Stimulated activated CD4-positive, alpha-beta T cell treated with anti-CD3 and anti-CD28 coated beads, Interleukin-1b, Interleukin-23, amount 100 ng/mL, for 4 hours (primary cell): ENCODE measurements around the gene TMC6.
"Not testable (repeated sequence)": the region's sequence is repeated elsewhere in the genome, so short reads cannot be mapped to it uniquely, and the experiment has no call there.

Experiments used
- DNase-seq, 2 donors: peaks; one replicate each; pipeline ENCODE4 v3.0.0-alpha.2; 2020; ENCODE audit warnings: low read depth in 2 of 2

The TMC6 gene, protein sequence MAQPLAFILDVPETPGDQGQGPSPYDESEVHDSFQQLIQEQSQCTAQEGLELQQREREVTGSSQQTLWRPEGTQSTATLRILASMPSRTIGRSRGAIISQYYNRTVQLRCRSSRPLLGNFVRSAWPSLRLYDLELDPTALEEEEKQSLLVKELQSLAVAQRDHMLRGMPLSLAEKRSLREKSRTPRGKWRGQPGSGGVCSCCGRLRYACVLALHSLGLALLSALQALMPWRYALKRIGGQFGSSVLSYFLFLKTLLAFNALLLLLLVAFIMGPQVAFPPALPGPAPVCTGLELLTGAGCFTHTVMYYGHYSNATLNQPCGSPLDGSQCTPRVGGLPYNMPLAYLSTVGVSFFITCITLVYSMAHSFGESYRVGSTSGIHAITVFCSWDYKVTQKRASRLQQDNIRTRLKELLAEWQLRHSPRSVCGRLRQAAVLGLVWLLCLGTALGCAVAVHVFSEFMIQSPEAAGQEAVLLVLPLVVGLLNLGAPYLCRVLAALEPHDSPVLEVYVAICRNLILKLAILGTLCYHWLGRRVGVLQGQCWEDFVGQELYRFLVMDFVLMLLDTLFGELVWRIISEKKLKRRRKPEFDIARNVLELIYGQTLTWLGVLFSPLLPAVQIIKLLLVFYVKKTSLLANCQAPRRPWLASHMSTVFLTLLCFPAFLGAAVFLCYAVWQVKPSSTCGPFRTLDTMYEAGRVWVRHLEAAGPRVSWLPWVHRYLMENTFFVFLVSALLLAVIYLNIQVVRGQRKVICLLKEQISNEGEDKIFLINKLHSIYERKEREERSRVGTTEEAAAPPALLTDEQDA

DNA sequence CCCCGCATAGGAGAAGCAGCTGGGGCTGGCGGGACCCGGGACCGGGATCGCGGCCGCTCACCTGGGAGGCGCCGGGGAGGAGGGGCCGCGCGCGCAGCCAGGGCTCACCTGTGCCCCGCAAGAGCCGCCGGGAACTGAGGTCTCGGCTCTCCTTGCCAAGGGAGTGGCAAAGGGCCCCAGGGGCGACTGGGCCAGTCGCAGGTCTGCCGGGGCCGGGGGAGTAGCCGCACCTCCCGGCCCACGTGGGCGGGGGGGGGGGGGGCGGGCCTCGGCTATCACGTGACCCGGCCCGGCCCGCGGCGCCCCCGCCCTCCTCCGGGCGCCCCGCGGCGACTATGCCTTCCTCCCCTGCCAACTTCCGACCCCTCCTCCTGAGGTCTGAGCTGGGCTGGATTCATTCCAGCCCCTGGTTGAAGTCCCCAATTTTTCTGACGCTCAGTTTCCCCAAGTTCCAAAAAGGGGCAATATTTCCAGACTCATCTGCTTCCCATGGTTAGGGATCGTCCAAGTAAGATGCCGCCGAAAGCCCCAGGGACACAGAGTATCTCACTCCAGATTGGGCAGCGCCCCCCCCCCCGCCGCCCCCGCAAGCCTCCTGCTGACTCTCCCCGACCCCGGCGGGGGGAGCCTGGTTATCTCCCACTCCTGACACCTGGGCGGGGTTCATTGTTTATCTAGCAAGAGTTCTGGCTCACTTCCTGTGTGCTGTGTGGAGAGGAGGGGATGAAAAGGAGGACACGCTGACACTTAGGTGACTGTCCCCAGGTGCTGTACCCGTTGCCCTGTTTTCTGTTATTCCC, at the start of gene TMC6:
Gene TMC6, minus strand, starts transcription at position 205 of the 800 bp plus-strand sequence. CDS start 1,923 bp downstream, outside the sequence.
- DNase-seq = peak in 1 of 2 donors; percentile 54

- DNase-seq = peak; percentile 71 to 75
Measured at GRCh38 chr17:78176548-78177025, 48.0 kb upstream of the TMC6 start.

DNA sequence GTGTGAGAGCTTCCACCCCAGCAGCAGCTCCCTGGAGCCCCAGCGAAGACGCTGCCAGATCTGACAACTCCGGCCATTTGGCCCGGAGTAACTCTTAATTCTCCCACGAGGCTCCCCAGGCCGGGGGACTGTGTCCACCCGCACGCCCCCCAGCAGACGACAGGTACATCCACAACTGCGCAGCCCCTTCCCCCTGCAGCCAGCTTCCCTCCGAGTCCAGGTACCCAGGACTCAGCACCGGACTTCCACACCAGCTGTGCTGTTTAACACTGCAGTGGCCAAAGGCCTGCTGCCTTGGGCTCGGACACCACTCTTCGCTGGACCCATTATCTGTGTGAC, 47.1 kb upstream of the TMC6 start:
- no peak for DNase-seq

DNA sequence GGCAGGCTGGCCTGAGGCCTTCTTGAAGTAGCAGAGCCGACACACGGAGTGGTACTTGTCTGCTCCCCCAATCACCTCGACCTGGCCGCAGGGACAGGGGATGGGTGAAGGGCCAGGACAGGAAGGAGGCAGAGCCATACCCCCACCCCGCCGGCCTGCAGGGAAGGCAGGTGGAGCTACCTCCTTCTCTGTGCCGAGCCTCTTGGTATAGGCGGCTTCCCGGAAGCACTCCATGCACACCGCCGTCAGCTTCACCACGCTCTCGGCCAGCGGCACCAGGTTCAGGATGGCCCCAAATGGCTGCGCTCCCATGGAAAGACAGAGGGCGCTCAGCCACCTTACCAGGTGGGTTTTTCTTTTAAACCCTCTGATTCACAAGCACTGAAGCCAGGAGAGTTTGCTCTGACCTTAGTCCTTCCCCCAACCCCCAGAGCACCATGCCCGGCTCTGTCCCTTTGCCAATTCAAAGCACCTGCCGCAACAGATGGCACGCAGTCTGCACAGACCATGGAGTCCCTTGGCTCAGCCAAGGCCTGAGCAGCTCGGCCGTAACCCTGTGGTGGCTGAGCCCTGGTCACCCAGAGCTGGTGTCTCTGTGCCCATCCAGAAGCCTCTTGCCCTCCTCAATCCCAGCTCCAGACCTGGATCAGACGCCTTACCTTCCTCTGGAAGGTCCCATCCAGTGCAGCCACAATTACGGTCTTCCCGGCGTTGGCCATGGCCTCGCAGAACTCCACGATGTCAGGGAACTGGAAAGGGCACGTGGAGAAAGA, 46.5 kb upstream of the TMC6 start:
- DNase-seq = no peak

GRCh38 chr17:78174346-78174869, 45.9 kb upstream of the TMC6 start:
- DNase-seq = no peak

GRCh38 chr17:78173097-78173715, 44.7 kb upstream of the TMC6 start:
- no peak for DNase-seq

- no peak for DNase-seq
Measured at GRCh38 chr17:78172249-78173051, 43.9 kb upstream of the TMC6 start.

GRCh38 chr17:78171591-78172248, 43.2 kb upstream of the TMC6 start:
- not testable (repeated sequence) for DNase-seq

GRCh38 chr17:78170692-78171590, 42.4 kb upstream of the TMC6 start:
- no peak for DNase-seq

DNA sequence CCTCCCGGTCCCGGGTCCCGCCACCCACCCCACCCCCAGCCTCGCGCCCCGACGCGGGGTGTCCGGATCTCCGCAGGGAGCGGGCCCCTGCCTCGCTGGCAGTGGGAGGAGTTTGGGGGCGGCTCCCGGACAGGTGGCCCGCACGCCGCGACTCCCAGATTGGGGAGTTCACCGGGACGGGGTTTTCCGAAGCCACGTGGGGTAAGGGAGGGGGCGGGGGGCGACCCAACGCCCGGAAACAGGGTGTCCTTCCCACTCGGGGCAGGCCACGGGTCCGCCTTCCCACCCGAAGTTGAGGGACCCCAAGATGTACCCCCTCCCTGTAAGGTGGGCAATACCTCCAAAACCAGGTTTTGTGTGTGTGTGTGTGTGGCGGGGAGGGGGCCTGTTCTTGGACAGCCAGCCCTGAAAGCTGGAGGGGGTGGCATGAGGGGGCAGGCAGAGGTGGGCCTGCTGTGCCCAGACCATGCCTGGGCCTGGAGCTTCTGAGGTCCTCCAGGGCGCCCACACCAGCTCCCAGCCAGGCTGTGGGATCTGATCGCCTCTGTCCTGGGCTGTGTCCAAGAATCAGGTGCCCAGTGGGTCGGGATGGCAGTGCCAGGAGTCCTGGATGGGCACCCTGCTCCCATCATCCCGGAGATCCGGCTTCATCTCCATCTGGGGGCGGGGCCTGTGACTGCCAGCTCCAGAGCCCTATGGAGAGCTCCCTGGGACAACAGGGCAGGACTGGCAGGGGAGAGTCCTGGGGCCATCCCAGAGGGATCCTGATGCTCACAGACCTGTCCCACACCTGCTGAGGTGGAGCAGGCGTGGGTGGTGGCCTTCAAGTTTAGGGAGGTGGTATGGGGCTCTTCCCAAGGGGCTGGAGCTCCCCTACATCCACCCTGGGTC, 40.6 kb upstream of the TMC6 start:
- DNase-seq = peak; percentile 38 to 70

DNA sequence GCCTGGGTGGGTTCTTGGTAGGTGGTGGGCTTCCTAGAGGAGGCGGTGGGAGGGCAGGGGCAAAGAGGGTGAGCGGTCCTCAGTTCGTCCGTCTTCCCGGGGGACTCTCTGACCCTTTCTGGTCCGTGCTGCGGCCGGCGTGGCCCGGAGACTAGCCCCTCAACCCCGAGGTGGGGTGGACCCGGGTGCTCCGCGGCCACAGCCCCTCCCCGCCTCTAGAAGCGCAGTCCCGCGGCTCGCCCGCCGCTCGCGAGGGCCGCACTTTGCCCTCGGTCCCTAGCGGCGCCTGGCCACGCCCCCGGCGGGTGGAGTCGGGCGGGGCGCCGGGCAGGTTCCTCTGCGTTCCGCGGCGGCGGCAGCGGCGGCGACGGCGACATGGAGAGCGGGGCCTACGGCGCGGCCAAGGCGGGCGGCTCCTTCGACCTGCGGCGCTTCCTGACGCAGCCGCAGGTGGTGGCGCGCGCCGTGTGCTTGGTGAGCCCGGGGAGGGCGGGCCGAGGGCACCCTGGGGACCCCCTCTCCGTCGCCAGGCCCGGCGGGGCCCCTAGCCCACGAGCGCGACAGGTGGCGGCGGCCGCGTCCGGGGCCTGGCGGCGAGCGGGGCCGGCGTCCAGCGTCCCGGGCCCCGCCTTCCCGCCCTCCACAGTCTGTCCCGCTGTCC, 39.8 kb upstream of the TMC6 start, which contains the start of gene SYNGR2:
Gene SYNGR2, plus strand, starts transcription at position 340 of the 661 bp plus-strand sequence. Its CDS starts 36 bp downstream, at position 376.
- DNase-seq = peak; percentile 76 to 89

- no peak for DNase-seq
Measured at GRCh38 chr17:78166416-78166815, 37.9 kb upstream of the TMC6 start.

DNA sequence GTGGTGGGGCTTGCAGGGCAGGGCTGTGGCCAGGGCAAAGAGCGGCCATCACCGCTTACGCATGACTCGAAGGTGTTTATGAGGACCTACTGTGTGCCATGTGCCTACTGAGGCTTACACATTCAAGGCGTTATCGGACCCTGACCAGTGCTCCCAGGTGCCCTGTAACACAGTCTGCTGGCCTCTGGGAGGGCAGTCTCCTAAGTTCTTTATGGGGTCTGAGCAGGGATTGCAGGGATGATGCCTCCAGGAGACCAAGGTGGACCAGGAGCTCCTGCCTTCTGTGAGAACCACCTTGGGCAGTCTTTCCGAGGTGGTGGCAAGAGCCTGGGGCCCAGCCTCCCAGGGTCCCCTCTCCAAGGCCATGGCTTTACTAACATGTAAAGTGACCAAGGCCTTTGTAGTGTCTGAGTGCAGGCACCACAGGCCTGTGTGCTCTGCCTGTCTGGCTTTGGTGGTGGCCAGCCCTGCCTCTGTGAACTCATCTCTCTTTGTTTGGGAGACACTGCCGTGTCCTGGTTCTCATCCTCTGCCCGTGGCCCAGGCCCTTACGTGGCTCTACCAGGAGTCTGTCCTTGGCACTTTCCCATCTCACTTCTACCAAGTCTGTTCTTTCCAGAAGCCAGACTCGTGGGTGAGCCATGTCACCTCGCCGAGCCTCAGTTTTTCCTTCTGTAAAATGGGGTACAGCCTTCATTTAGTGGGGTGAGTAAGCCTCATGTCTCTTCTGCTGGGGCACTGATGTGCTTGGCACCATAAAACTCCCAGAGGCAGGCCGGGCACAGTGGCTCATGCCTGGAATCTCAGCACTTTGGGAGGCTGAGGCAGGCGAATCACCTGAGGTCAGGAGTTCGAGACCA, 36.4 kb upstream of the TMC6 start:
- DNase-seq = no peak

DNA sequence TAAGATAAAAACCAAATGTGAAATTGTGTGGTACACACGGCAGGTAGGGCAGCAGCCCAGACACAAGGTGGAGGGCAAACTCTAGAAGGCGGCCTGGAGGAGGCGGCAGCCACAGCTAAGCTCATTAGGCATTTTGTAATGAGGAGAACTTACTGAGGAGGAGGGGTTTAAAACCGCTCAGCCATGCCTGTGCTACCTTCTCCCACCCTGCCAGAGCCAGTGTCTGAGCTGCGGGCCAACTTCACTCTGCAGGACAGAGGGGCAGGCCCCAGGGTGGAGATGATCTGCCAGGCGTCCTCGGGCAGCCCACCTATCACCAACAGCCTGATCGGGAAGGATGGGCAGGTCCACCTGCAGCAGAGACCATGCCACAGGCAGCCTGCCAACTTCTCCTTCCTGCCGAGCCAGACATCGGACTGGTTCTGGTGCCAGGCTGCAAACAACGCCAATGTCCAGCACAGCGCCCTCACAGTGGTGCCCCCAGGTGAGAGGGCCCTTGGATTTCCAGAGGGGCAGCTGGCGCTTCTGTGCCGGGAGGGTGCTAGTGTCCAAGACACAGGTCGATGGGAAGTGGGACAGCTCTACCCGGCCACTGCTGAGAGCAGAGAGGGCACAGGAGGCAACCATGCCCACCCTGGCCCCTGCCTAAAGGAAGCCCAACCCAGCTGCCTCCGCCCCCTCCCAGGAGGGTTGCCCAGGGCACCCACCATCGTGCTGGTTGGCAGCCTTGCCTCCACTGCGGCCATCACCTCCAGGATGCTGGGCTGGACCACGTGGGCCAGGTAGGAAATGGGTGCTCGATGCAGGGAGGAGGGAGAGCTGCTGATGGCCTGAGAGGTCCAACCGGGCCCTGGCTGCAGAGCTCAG, 35.6 kb upstream of the TMC6 start:
- DNase-seq = no peak
